ENCODE data around the gene ZNF804A.

- TF ChIP-seq CTCF (IDR thresholded peaks at IDR 0.05; ENCODE audit: low read depth, low read length): no peak
- no peak for TF ChIP-seq MAX (IDR thresholded peaks at IDR 0.05; ENCODE audit: low read depth, low read length)
These were observed 158.6 kb downstream of the ZNF804A start for GRCh38 chr2:184756885-184757284.
